ENCODE measurements around the gene DPEP3. TPM values are rescaled to one million over a fixed set of nuclear protein-coding genes. Genes with fewer than 3 reads are reported as not detected.

The DPEP3 gene
- total and polyA plus RNA-seq, 10 of the 15 experiments (the other 5 are each of a cell fraction or from before 2014, with no cell fraction given): not detected

- WGBS (ENCODE audit: insufficient coverage, insufficient replicate concordance, low lambda C conversion rate, missing lambda C conversion rate): 37% methylated on average over 8 of the region's 8 CpGs
- in situ Hi-C loops (cut with MboI) (loop anchor here (5.0 kb wide), 1 partner anchor 238 kb away; no protein-coding TSS in a partner anchor), intact Hi-C loops (cut with micrococcal nuclease; ENCODE audit: unreplicated experiment) (no loop called here)
- TF ChIP-seq SREBF1 (IDR thresholded peaks at IDR 0.05; ENCODE audit: low read length): no peak
- no peak for TF ChIP-seq ZSCAN29 (IDR thresholded peaks at IDR 0.05)
- no peak for TF ChIP-seq BCLAF1 (IDR thresholded peaks at IDR 0.05)
- no peak for TF ChIP-seq NFXL1 (IDR thresholded peaks at IDR 0.05; ENCODE audit: borderline replicate concordance)
- no peak for TF ChIP-seq ZZZ3 (IDR thresholded peaks at IDR 0.05; ENCODE audit: control insufficient read depth, insufficient read length, low read depth)
- no peak for TF ChIP-seq PML (IDR thresholded peaks at IDR 0.05; ENCODE audit: low read length)
- peak; percentile 78 for TF ChIP-seq RUNX3 (IDR thresholded peaks at IDR 0.05; ENCODE audit: low read length)
- no peak for TF ChIP-seq POLR2A (IDR thresholded peaks at IDR 0.05; ENCODE audit: low read depth, low read length)
- no peak for TF ChIP-seq SIX5 (IDR thresholded peaks at IDR 0.05; ENCODE audit: low read depth, low read length, severe bottlenecking)
- no peak for TF ChIP-seq CBX5 (IDR thresholded peaks at IDR 0.05; ENCODE audit: low read depth)
- TF ChIP-seq RFX5 (IDR thresholded peaks at IDR 0.05; ENCODE audit: low read depth, low read length): no peak
- no peak for TF ChIP-seq FOS (IDR thresholded peaks at IDR 0.05; ENCODE audit: borderline replicate concordance, extremely low read depth, insufficient read length)
- TF ChIP-seq NBN (IDR thresholded peaks at IDR 0.05): peak; percentile 50; the same call in 1 of the 2 replicates
- no peak for TF ChIP-seq CBX3 (IDR thresholded peaks at IDR 0.05; ENCODE audit: borderline replicate concordance, low read depth)
- peak; percentile 23 for TF ChIP-seq SKIL (IDR thresholded peaks at IDR 0.05; ENCODE audit: low read depth, poor library complexity, severe bottlenecking)
- no peak for TF ChIP-seq CHD1 (IDR thresholded peaks at IDR 0.05; ENCODE audit: low read depth, low read length)
- TF ChIP-seq NFYA (IDR thresholded peaks at IDR 0.05; ENCODE audit: borderline replicate concordance, low read depth, low read length): no peak
- TF ChIP-seq SUZ12 (IDR thresholded peaks at IDR 0.05; ENCODE audit: unreplicated experiment): no peak
- TF ChIP-seq PBX3 (IDR thresholded peaks at IDR 0.05; ENCODE audit: insufficient replicate concordance, low read depth, low read length): no peak
These were observed 9.2 kb upstream of the DPEP3 start for GRCh38 chr16:67989322-67990017.

More at GRCh38 chr16:67989322-67990017, 9.2 kb upstream of the DPEP3 start:
- Histone ChIP-seq H4K20me1 (ENCODE audit: control insufficient read depth, insufficient read depth) (no peaks in the 10 kb centered on the region), H3K79me2 (ENCODE audit: control insufficient read depth, insufficient read depth, low read length) (no peaks in the 10 kb centered on the region), H3K4me2 (ENCODE audit: control insufficient read depth, insufficient read depth) (peak overlapping the region; percentile 27), H3K36me3 (ENCODE audit: control insufficient read depth in 2 of 2, insufficient read depth in 2 of 2, low read length in 1 of 2) (no peaks in the 10 kb centered on the region), H3K9ac (ENCODE audit: control insufficient read depth, insufficient read depth, low read length) (no peak overlapping the region), H3K4me3 (no peak overlapping the region), H3K4me1 (ENCODE audit: control insufficient read depth, insufficient read depth, low read length) (peaks cover 42% of the 10 kb centered on the region), H3K27me3 (replicated peaks in 1 of 2; ENCODE audit: control insufficient read depth in 2 of 2, insufficient read depth in 2 of 2, low read length in 1 of 2) (no peaks in the 10 kb centered on the region), H3K9me3 (replicated peaks; ENCODE audit: control insufficient read depth, insufficient read depth, low read length) (no peaks in the 10 kb centered on the region), H2AFZ (ENCODE audit: control insufficient read depth, low read depth, low read length) (no peak overlapping the region), H3K27ac (ENCODE audit: control insufficient read depth, insufficient read depth) (no peak overlapping the region)
- ChIA-PET RAD21 (ENCODE audit: unreplicated experiment) (interaction anchor here (0.8 to 2.1 kb wide), 3 partner anchors 23 to 51 kb away, joined by 3 to 6 read pairs (median 4); partner anchors contain the start of genes DDX28 and DUS2), SMC1A (ENCODE audit: uncharacterized antibody, unreplicated experiment) (interaction anchor here (1.1 kb wide), 1 partner anchor 49 kb away, joined by 3 read pairs; no protein-coding TSS in a partner anchor), POLR2A (interaction anchor here (1.4 to 1.5 kb wide), 2 partner anchors 24 to 85 kb away, joined by 5 to 6 read pairs; no protein-coding TSS in a partner anchor), CTCF (interaction anchor here (0.9 to 1.3 kb wide), 5 partner anchors 33 to 239 kb away, joined by 4 to 7 read pairs (median 4); partner anchors contain the start of genes DDX28 and DUS2)
- no peak for DNase-seq (ENCODE audit: low read depth, low spot score)
- ATAC-seq: peak; percentile 42
- BruUV-seq (replicated peaks): no TSS peak
- FAIRE-seq: no peak

Measured in GM12878 (cell line).